HG02798 (cell line): Measurements from ENCODE around the gene AJAP1.
"Not testable (repeated sequence)": the region's sequence is repeated elsewhere in the genome, so short reads cannot be mapped to it uniquely, and the experiment has no call there.

Source experiments
- ATAC-seq: cut with Tn5 transposase; IDR thresholded peaks from one replicate; pipeline ENCODE4 v1.9.1; 2021; ENCODE audit warnings: mild to moderate bottlenecking; ENCODE audit not compliant: unreplicated experiment, poor library complexity

The AJAP1 gene

GRCh38 chr1:4653796-4654725 lies at the start of gene AJAP1:
Gene AJAP1 (plus strand): TSS chr1:4654609. CDS start chr1:4655426, 817 bp downstream.
- no peak for ATAC-seq

GRCh38 chr1:4605158-4605557 lies 49.3 kb upstream of the AJAP1 start:
- ATAC-seq: no peak

GRCh38 chr1:4611563-4612341 lies 42.7 kb upstream of the AJAP1 start:
- no peak for ATAC-seq

GRCh38 chr1:4612991-4613390 lies 41.4 kb upstream of the AJAP1 start:
- no peak for ATAC-seq

GRCh38 chr1:4613606-4614370 lies 40.6 kb upstream of the AJAP1 start:
- ATAC-seq: no peak

- no peak for ATAC-seq
Measured at GRCh38 chr1:4614371-4615137, 39.9 kb upstream of the AJAP1 start.

GRCh38 chr1:4615138-4615470 lies 39.3 kb upstream of the AJAP1 start:
- ATAC-seq: no peak

- ATAC-seq: no peak
Measured at GRCh38 chr1:4615501-4615900, 38.9 kb upstream of the AJAP1 start.

GRCh38 chr1:4616831-4617465 lies 37.5 kb upstream of the AJAP1 start:
- ATAC-seq: no peak

- no peak for ATAC-seq
Measured at GRCh38 chr1:4617506-4617905, 36.9 kb upstream of the AJAP1 start.

- not testable (repeated sequence) for ATAC-seq
Measured at GRCh38 chr1:4618827-4619226, 35.6 kb upstream of the AJAP1 start.

GRCh38 chr1:4621646-4622045 lies 32.8 kb upstream of the AJAP1 start:
- no peak for ATAC-seq

GRCh38 chr1:4622821-4623220 lies 31.6 kb upstream of the AJAP1 start:
- ATAC-seq: no peak

GRCh38 chr1:4624141-4624715 lies 30.2 kb upstream of the AJAP1 start:
- ATAC-seq: no peak

GRCh38 chr1:4624801-4625200 lies 29.6 kb upstream of the AJAP1 start:
- ATAC-seq: no peak

GRCh38 chr1:4626061-4626460 lies 28.3 kb upstream of the AJAP1 start:
- ATAC-seq: no peak

- no peak for ATAC-seq
Measured at GRCh38 chr1:4626560-4627319, 27.7 kb upstream of the AJAP1 start.

GRCh38 chr1:4627353-4627752 lies 27.1 kb upstream of the AJAP1 start:
- ATAC-seq: no peak
